GM18498 (cell line): Measurements from ENCODE around the gene MEMO1.
A peak's percentile ranks its signal among the peaks of the same experiment; 100 is the strongest.
"Not testable (repeated sequence)": the region's sequence is repeated elsewhere in the genome, so short reads cannot be mapped to it uniquely, and the experiment has no call there.

Experiments used
- ATAC-seq: cut with Tn5 transposase; IDR thresholded peaks from one replicate; pipeline ENCODE4 v1.9.1; 2021; ENCODE audit warnings: mild to moderate bottlenecking, moderate library complexity; ENCODE audit not compliant: unreplicated experiment

The MEMO1 gene

DNA sequence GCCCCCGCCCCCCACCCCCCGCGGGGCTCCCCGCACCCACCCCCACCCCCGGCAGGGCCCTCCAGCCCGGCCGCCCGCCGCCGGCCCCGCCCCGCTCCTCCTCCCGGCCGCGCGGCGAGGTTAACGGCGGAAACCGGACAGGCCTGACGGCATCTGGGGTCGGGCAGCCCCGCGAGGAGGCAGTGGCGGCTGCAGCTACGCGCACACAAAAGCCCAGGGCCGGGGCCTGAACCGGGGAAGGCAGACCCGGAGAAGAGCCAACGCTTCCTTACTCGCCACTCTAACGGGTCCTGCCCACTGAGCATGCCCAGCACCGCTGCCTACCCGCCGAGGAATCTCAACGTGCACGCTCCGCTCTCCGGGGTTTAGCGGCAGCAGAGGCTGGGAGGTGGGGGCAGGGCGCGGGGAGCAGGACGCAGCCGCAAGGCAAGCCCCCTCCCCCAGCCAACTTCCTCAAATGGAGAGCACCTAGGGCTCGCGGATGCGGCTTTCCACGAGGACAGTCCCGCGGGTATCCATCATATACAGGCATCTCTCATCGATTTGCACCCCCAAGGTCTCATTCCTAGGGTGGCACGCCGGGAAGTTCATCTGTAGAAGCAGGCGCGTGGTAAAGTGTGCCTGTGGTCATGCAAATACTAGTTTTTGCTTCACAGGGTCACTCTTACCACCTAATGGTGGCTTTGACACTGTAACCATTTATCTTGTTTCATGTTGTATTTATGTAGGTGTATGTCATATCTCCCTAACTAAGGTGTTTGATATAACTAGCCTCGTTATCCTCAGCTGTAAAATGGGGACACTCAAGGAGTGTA, at the start of gene MEMO1:
MEMO1 (minus strand) TSS at position 339 of the 815 bp plus-strand sequence. CDS start 761 bp downstream, outside the sequence.
- ATAC-seq = peak; percentile 68

DNA sequence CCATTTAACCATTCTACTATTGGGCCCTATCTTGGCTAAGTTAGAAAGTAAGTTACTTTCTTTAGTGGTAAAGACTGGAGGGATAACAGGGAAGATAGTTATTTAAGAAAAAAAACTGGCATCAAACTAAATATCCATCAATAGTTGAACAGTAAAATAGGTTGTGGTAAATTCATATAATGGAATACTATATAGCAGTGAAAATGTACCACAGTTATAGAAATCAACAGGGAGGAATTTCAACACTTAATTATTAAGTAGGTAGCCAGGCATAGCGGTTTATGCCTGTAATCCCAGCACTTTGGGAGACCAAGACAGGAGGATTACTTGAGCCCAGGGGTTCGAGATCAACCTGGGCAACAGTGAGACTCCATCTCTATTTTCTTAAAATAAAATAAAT, 49.5 kb upstream of the MEMO1 start:
- ATAC-seq = no peak

DNA sequence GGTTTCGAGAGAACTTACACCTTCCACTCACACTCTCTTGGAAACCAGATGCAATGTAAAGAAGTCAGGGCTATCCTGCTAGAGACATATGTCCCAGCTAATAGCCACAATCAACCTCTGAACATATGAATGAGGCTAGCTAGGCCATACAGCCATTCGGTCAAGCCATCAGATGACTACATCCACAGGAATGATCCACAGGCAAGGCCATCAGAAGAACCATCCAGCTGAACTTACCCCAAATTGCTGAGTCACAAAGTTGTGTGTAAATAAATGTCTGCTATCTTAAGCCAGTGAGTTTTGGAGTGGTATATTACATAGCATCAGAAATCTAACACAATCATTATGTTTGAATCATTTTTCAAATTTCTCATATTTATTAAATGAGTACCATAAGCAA, 47.3 kb upstream of the MEMO1 start:
- no peak for ATAC-seq

DNA sequence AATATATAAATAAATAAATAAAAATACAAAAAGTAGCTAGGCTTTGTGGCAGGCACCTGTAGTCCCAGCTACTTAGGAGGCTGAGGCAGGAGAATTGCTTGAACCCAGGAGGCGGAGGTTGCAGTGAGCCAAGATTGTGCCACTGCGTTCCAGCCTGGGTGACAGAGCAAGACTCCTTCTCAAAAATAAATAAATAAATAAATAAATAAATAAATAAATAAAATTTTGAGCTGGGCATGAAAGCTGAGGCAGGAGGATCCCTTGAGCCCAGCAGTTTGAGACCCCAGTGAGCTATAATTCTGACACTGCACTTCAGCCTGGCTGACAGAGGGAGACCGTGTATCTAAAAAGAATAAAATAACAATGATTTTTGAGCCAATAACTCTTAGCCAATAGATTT, 43.8 kb upstream of the MEMO1 start:
- not testable (repeated sequence) for ATAC-seq

DNA sequence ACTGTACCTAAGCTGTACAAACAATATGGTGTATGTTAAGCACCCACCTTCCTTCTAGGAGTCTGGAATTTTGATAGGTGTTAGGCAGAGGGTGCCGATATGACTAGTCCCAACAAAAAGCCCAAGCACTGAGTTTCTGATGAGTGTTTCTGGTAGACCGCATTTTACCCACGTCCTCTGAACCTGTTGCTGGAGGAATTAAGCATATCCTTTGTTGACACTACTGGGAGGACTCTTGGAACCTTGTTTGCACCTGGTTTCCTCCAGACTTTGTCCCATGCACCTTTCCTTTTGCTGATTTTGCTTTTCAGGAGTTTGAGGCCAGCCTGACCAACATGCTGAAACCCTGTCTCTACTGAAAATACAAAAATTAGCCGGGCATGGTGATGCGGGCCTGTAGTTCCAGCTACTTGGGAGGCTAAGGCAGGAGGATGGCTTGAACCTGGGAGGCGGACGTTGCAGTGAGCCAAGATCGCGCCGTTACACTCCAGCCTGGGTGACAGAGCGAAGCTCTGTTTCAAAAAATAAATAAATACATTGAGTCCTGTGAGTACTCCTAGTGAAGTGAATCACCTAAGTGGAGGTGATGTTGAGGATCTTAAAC, 41.1 kb upstream of the MEMO1 start:
- no peak for ATAC-seq

DNA sequence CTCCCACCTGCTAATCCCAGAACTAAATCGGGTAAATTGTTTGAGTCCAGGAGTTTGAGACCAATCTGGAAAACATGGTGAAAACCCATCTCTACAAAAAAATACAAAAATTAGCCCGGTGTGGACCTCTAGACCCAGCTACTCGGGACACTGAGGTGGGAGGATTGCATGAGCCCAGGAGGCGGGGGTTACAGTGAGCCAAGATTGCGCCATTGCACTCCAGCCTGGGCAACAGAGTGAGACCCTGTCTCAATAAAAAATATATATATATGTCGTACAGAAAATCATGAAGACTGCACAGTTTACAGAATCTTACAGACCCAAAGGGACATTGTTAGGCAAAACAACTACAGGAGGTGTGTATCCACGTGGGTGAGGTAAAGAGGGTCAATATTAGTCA, 32.8 kb upstream of the MEMO1 start:
- no peak for ATAC-seq

DNA sequence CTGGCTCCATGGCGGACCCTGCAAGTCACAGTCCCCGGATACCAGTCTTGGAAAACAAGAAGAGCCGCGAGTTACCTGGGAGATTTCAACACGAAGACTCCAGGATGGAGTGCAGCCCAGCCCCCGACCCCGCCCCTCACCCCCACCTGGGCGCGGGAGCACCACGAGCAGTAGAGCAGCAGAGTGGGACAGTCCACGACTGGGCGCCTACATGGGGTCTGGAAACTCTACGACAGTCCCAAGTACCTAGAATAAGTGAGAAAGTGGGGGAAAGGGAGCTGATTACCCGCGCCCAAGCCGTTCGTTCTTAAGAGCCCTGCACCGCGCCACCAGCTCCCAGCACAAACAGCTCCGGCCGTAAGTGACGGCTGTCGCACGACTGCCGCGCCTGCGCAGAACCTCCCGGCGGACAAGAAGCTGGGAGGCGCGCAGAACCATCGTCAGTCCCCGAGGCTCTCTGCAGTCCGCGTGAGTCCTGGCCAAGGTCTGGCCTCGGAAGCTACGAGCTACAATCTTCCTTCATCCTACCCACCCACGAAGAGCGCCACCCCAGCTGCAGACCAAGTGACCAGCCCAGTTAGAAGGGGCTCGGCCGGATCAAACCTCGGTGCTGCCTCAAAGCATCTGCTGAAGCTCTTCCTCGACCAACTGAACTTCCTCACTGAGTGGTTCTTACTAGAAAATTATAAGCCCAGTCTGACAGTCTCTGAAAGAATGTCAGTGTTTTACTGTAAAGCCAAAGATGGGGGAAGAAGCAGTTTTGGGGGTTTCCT, 28.8 kb upstream of the MEMO1 start, which contains the start of gene DPY30:
DPY30 (minus strand) TSS at position 359 of the 773 bp plus-strand sequence; CDS start at position 10, 349 bp downstream.
- peak; percentile 92 for ATAC-seq

DNA sequence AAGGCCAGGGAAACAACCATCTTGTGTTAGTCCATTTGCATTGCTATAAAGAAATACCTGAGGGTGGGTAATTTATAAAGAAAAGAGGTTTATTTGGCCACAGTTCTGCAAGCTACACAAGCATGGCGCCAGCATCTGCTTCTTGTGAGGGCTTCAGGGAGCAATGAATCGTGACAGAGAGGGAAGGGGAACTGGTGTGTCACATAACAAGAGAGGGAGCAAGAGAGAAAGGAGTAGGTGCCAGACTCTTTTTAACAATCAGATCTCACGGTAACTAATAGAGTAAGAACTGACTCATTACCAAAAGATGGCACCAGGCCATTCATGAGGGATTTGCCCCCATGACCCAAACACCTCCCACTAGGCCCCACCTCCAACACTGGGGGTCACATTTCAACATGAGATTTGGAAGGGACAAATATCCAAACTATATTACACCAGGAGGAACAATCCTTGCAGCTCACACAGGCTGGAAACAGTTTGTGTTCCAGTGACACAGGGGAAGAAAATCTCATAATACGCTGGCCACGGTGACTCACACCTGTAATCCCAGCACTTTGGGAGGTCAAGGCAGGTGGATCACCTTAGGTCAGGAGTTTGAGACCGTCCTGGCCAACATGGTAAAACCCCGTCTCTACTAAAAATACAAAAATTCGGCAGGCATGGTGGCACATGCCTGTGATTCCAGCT, 23.5 kb upstream of the MEMO1 start:
- ATAC-seq = not testable (repeated sequence)

DNA sequence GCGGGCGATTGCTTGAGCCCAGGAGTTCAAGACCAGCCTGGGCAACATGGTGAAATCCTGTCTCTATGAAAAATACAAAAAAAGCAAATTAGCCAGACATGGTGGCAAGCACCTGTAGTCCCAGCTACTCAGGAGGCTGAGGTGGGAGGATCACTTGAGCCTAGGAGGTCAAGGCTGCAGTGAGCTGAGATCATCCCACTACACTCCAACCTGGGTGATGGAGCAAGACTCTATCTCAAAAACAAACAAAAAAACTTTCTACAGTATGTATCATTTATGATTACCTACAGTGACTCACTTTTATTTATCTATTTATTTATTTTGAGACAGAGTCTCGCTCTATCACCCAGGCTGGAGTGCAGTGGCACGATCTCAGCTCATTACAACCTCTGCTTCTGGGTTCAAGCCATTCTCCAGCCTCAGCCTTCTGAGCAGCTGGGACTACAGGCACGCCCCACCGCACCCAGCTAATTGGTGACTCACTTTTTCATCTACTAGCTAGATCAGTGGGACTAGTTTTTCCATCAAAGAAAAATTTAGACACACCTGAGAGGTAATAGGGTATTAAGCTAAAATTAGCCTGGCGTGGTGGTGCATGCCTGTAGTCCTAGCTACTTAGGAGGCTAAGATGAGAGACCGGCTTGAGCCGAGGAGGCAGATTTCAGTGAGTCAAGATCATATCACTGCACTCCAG, 8.1 kb upstream of the MEMO1 start:
- ATAC-seq = not testable (repeated sequence)

DNA sequence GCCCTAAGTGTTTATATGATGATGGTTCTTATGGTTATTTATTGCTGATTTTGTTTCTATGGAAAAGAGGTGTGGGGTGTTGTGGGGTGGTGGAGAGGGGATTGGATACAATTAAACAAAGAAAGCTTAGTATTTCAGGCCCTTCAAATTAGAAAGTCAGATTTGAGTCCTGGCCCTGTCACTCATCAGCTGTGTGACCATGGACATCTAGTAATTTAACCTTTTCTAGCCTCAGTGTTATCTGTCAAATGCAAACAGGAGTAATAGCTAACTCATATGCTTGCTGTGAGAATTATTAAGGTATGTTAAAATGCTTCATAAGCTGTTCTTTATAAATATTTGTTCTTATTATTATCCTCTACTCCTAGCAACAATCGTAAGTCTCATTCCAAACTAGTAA, 2.1 kb upstream of the MEMO1 start:
- ATAC-seq = no peak

DNA sequence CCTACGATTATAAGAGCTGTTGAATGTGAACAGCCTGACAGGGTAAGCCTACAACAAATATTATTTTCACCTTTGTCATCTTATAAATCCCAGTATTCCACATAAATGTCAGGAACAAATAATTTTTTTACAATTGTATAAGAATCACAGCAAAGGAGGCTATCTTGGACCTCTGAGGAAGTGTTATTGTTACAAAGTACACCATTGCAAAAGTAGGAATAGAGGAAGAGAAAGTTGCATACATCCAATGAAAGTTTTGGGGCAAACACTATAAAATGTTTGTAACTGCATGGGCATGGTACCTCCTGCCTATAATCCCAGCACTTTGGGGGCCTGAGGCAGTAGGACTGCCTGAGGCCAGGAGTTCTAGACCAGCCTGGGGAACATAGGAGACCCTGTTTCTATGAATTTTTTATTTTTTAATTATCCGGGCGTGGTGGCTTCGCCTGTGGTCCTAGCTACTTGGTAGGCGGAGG, 715 bp upstream of the MEMO1 start:
- ATAC-seq = no peak

DNA sequence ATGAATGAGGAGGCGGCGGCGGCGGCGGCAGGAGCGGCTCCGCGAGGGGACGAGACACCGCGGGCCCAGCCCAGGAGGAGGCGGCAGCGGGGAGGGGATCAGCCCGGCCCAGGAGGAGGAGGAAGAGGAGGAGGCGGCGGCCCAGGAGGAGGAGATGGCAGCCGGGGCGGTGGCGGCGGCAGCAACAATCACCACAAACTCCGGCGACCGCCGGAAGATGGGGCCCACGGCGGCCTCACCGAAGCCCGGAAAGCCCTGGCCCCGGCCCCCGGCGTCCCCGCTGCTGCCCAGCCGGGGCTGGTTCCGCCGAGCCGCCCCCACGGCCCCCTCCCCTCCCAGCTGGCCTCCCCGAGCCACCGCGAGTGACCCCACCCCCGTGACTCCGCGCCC, 533 bp downstream of the MEMO1 start:
- peak; percentile 60 for ATAC-seq

DNA sequence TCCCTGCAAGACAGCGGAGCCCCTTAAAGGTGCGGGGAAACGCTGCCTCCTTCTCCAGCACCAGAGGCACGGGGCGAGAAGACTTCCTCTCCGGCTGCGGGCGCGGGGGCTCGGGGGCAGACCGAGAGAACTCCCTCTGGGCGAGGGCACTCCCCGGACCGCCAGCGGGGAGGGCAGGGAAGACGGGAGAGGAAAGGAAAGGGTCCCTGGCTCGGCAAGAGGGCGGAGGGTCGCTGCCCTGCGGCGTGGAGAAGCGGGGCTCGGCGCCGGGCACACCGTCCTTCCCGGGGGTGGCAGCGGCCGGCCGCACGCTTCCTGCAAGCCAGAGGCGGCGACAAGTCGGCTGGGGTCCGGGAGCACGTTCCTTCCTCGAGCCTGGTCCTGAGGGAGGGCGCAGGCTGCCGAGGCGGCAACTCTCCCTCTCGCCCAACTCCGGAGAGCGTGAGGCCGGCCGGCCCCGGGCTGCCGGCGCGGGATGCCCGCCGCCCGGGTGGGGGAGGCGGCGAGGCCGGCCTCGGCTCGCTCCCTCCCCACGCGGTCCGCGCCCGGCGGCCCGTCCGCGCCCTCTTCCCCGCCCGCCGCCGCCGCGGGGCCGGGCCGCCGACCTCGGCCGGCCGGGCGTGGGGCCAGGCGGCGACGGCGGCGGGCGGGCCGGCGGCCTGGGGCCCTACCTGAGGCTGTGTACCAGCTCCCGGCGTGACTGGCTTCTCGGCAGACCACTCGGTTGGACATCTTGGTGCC, 1.1 kb downstream of the MEMO1 start:
- ATAC-seq = peak; percentile 33

DNA sequence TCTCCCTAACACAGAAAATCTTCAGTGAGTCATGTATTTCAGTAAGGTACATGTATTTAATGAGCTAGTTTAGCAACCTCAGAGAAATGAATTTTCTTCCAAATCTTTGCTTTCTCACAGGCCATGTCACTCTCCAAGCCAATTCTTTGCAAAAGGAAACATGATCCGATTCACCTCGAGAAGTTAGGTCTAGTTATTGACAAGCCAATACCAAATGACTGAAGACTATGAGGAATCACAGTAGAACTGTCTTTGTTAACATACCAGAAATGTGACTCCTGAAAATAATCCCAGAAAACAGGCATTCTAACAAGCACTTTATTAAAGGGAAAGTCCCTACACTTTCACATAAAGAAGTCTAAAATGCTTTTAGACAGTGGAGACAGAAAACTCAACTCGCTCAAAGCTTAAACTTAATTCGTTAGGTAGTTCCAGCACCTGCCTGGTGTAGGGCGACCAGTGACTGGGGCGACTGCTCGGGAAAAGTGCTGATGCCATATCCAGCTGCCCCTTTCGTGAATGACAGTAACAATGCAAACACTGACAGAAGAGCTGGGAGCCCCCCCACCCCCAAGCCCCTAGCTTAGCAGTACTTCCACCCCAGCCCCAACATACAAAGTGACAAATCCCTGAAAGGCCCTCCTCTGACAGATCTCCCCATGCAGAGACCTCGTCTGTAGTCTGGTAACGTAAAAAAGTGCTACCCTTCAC, 1.8 kb downstream of the MEMO1 start:
- ATAC-seq = no peak

DNA sequence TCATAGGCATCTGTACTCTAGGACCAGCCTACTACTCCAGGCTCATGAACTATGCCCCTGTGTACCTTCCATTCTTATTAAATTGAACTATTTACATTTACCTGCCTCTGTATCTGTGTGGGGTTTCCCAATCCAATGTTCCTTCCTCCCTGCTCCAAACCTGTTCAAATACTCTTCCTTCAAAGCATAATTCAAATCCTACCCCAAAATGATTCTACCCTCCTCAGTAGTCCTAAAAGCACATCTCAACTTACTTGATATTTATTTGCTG, 3.8 kb downstream of the MEMO1 start:
- no peak for ATAC-seq

DNA sequence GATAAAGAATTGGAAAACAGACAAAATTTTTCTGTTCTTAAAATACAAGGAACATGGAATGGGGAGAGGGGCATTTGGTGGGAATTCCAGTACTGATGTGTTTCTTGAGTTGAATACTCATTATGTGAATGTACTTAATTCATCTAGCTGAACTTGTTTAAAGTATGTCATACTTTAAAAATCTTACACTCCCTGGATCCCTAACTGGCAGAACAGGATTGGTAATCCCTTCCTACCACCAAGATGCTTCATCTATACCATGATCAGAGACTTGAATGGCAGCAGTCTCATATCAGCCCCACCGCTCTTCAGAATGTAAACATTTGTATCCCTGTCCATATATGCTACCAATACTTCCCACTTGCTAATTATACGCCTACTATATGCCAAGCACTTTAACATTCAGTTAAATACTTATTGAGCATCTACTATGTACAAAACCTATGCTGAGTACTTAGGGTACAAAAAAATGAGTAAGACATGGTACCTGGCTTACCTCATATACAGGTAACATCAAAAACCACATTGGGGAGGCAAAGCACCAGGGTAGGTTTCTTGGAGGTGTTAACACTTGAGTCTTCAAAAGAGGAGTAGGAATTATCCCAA, 5.3 kb downstream of the MEMO1 start:
- ATAC-seq = no peak

DNA sequence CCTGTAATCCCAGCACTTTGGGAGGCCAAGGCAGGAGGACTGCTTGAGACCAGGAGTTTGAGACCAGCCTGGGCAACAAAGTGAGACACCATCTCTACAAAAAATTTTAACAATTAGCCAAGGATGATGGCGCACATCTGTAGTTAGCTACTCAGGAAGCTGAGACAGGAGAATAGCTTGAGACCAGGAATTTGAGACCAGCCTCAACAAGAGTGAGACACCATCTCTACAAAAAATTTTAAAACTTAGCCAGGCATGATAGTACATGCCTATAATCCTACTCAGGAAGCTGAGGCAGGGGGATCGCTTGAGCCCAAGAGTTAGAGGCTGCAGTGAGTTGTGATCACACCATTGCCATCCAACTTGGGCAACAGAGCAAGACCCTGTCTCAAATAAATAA, 7.0 kb downstream of the MEMO1 start:
- ATAC-seq = no peak

DNA sequence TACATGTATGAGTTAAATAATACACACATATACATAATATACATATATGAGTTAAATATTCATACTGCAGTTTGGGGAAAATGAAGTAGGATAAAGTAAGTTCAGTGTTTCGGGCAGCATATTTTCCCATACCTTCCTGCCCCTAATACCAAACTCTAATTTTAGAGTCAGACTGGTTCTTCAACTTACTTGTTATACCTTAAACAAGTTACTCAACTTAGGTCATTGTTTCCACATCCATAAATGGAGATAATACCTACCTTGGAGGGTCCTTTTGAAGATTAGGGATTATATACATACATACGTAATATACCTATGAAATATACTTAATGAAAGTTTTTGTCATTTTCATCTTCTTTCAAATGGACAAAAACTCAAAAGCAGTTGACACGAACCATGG, 8.4 kb downstream of the MEMO1 start:
- ATAC-seq = no peak

DNA sequence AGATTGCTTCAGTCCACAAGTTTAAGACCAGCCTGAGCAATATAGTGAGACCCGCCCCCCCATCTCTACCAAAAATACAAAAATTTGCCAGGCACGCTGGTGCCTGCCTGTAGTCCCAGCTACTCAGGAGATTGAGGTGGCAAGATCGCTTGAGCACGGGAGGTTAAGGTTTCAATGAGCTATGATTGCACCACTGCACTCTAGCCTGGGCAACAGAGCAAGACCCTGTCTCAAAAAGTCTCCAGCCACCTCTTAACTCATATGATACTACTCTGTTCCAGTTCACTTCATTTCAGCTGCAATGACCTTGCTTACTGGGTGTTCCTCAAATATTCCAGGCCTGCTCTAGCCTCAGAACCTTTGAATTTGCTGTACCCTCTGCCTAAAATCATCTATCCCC, 11.4 kb downstream of the MEMO1 start:
- no peak for ATAC-seq
